GM21515 (cell line): ENCODE measurements around the gene SF3A1.
"Not testable (repeated sequence)": the region's sequence is repeated elsewhere in the genome, so short reads cannot be mapped to it uniquely, and the experiment has no call there.

Experiments used
- ATAC-seq: cut with Tn5 transposase; IDR thresholded peaks from one replicate; pipeline ENCODE4 v1.9.1; 2021; ENCODE audit not compliant: unreplicated experiment

SF3A1 gene

DNA sequence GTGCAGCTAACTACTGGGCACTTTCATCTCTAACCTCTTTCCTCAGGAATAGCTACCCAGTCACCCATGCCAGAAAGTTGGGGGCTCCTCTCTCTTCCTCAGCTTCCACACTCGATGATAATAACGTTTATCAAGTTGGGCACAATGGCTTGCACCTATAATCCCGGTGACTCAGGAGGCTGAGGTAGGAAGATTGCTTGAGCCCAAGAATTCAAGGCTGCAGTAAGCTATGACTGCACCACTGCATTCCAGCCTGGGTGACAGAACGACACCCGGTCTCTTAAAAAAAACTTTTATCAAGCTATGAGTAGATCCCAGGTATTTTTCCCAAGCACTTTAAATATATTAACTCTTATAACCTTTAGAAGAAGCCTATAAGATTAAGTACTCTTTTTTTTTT is 2.0 kb downstream of the SF3A1 start:
- ATAC-seq = no peak

DNA sequence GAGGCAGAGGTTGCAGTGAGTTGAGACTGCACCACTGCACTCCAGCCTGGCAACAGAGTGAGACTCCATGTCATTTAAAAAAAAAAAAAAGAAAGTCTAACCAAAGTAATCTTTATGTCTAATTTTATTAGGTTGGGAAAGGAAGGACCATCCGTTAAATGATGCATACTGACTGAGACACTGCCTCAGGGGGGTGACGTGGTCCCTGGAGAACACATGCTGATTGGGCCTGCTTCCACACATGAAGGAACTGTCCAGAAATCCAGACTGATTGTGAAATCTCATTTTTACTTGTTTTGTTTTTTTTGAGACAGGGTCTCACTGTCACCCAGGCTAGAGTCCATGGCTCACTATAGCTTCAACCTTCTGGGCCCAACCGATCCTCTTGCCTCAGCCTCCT is 5.5 kb downstream of the SF3A1 start:
- ATAC-seq = no peak

DNA sequence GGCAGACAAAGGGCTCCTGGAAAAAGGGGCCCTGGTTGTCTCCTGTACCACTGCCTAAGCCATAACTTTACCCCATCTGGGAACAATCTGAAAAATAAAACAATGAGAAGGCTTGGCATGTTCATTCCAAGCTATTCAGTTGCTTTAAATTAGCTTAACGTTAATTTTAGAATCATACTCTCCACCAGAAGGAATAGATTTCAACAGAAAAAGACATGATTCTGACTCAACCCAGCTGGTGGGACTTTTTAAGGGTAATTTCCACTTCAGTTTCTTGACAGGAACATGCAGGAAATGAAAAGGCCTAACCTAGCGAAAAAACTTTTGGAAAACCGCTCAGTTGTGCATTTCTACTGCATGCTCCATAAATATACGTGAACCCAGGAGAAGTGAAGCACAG is 7.9 kb downstream of the SF3A1 start:
- no peak for ATAC-seq

DNA sequence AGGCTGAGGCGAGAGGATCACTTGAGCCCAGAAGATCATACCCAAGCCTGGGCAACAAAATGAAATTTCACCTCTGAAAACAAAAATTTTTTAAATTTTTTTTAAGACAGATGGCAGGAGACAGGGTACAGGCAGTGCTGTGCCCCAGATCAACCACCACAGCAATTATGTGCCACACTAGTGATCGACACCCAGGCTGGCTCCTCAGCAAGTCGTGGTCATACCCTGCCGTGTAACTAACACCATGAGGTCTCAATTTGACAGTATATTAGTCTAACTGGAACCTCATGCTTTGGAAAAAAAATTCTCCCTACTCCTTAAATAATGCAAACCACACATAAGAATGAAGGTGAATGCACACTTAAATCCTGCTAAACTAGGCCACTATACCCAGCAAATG is 8.3 kb downstream of the SF3A1 start:
- no peak for ATAC-seq

DNA sequence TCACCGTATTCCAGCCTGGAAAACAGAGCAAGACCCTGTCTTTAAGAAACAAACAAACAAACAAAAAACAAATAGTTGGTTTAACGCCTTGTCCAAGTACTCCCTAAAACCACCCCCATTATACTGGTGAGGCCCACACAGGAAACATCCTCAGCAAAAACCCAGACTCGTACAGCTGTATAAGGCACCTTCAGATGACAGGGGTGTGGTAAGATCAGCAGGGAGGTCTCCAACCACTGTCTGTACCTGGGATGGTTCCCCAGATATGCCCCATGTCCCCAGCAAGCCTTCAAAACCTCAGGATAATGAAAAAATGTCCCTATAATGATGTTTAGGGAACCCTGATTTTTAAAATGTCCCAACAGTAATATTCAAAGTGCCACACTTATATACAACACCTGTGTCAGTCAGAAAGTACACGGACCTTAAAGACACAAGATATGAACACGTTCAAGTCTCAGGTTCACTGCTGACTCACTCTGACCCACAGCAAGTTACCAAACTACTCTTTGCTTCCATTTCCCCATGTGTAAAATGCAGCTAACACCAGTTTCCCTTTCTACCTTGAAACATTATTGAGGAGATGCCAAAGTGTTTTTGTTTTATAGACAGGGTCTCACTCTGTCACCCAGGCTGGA is 9.3 kb downstream of the SF3A1 start:
- no peak for ATAC-seq

DNA sequence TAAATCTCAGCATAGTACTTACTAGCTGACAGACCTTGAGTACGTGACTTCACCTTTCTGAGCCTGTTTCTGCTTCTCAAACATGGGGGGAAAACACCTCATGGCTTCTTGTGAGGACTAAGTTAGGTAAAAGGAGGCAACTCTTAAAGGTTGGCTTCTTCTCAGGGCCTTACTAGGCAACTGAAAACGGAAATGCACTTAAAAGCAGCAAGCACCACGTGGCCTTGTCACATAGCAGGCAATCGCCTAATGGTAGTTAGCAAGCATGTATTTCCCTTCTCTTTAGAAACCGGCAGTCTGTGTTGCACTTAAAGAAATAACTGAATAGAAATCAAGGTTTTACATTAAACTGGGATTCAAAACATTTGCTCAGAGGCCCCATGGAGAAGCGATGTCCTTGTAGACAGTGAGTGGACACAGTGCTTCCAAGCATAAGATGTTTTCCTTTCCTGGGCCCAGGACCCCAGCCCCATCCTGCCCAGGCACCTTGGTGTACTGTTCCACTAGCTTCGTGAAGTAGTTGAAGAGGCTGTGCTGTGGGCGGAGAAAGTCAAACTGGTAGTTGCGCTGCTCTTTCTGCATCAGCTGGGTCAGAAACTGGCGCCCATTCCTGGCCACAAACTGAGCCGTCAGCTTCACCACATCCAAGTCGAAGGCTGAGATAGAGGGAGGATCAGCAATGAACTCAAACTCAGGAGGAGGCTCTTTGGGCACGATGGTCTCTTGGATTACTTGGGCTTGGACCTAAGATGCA is 12.1 kb downstream of the SF3A1 start:
- no peak for ATAC-seq

DNA sequence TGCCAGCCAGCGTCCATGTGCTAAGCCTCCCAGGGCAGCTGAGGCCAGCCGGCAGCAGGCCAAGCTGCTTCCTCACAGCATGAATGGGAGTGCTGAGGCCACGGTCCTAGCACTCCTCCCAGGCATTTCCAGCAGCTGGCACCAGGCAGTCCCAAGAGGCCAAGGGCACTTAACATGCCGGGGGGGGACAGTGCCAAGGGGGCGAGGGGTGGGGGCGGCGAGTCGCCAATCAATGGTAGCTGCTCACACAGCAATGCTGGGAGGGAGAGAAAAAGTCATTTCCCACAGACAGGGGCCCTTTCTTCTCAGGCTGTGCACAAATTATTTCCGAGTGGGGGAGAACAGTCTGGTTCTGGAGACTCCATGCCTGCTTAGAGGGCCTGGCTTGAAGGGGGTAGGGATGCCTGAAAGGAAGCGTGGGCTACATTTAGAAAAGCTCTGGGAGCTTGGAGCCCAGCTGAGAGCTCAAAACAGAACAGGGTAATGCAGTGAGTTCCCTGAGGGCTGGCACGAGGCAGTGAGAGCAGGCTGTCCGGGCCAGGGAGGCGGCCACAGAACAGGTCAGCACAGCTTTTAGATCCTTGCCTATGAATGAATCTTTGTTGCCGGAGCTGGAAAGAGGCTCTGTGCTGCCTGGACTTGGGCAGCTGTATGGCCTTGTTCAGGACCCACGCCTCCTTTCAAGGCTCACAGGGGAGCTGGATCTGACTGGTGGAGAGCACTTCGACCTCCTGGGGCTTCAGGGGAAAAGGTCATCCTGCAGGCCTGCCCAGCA is 15.6 kb downstream of the SF3A1 start:
- no peak for ATAC-seq

DNA sequence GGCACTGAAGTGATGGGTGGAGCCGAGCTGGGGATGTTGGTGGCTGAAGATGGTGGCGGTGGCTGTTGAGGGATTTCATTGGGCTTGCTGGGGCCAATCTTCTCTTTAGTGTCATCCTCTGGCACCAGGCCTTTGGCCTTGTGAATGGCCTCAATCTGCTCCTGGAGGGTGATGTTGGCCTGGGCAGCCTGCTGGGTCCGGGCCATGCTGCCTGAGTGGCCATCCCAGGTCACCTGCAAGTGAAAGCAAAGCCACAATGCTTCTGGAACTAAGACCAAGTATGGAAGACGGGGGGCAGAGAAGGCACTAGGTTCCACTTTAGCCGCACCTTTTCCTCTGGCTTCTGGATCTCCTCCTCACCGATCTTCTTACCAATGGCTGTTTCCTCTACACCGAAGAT is 17.9 kb downstream of the SF3A1 start:
- ATAC-seq = no peak

DNA sequence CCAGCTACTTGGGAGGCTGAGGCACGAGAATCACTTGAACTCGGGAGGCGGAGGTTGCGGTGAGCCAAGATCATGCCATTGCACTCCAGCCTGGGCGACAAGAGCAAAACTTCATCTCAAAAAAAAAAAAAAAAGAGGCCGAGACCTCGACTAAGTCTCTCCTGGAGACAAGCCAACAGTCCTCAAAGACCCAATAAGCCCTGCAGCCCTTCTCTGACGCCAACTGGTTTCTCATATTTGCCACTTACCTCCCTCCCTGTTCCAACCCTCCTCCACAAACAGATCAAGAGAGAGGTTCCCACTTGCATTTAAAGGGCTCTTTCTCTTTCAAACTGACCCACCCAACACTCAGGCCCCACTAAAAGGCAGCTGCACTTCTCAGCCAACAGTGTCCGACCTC is 18.4 kb downstream of the SF3A1 start:
- ATAC-seq = not testable (repeated sequence)

DNA sequence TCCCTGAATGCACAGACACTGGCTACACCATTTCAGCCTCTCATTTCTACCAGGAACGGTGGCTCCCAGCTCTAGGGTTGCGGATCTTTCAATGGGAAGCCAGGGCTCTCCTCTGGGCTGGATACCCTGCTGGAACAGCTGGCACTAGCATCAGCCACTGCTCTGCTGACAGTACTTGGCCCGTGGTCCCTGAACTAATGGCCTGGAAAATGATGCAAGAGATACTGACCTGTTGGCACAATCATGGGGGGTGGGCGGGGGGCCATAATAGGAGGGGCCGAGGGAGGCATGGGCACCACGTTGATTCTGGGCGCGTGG is 19.3 kb downstream of the SF3A1 start:
- no peak for ATAC-seq

DNA sequence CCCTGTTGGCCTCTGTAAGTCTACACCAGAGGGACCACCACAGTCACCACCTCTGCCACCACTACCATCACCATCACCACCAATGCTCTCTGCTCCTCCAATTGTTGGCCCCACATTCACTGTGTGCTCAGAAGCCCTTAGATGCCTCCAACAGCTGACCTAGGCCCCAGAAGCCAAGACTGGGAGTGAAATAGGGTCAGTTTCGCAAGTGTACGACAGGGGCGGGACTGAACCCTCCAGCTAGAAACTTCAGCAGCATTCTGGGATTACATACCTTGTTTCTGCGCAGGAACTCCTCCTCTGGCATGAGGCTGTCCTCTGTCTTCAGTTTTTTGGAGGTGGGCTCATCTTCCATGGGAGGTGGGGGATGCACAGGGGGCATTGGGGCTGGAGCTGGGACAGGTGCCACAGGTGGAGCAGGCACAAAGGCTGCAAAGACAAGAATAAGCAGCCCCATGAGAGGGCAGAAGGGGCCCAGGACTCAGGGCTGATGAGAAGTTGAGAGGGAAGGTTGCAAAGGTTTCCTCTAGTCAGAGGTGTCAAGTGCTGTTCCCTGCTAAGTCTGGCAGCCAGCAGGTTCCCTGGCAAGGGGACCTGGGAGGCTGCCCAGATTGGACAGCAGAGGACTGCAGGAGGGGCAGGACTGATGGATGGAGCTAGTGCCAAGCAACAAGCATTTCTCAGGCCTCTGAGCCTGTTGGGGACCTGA is 19.8 kb downstream of the SF3A1 start:
- ATAC-seq = no peak

DNA sequence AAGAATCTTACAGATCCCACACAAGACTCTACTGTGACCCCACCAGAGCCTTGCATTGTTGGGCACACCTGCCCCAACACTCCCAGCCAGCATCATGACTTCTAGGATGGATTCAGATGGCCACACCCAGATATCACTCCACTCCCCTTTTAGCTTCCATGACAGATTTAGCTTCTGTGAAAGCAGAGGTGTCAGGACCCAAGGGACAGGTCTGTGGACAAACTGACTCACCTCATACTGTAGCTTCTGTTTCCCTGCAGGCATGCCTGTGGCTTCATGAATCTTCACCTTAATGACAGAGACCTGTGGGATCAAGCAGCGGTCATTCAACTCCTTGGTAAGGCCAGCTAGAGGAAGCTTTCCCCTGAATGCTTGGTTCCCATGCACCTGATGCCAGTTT is 21.5 kb downstream of the SF3A1 start:
- ATAC-seq = no peak

DNA sequence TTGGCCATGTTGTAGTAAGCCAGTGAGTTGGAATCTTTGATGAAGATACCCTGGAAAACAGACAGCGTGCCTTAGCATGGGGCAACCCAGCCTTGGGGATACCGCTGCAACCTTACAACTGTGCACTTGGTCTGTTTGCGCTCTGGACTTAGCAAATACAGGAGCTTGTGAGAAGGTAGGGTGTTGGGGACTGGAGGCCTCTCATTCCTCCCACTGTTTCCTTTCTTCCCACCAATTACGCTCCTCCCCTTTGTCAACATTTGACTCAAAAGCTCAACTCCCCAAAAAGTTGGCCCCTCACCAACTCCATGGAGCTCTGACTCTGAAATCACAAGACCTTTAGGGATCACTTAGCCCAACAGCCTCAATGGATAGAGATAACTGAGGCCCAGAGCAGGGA is 22.0 kb downstream of the SF3A1 start:
- ATAC-seq = no peak

DNA sequence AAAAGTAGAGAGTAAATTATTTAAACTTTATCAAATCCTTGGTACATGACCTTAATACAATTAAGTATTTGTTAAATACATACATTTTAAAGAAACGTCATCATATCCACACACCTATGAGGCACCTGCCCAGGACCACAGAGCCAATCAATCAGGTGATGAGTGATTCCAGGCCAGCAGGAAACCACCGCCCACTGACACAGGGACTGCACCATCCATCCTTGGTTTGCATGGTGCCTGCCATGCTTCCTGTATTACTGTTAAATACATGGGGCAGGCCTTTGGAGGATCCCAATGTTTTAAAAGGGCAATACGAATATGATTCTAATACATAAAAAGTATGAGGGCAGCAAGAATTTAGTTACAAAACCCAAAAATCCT is 23.0 kb downstream of the SF3A1 start:
- ATAC-seq = no peak

DNA sequence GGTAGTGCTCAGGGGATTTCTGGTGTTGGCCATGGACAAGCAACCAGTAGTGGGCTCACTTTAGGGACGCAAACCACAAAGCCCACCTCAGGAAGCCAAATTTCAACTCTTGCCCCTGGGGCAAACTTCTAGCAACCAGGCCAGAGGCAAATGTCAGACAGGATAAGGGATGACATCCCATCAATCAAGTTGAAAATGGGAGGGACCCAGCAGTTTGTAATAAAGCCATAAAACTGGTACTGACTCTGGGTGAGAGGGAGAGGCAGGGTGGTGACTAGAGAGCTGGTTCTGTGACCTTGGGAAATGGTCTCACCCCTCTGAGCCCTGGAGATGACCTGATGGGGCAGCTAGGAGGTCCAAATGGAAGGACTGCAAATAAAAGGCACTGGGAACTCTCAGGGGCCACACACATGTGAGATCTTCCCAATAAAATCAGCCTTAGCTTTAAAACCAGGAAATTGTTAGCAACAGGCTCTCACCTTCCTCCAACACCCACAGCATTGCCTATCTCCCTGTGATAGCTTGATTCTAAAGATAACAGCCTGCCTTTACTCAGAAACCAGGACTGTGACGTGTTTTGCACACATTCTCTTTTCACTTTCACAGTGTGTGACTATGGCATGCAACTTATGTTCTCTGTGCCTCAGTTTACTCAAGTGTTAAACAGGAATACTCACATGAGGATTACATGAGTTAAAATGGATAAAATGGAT is 23.5 kb downstream of the SF3A1 start:
- ATAC-seq = no peak

DNA sequence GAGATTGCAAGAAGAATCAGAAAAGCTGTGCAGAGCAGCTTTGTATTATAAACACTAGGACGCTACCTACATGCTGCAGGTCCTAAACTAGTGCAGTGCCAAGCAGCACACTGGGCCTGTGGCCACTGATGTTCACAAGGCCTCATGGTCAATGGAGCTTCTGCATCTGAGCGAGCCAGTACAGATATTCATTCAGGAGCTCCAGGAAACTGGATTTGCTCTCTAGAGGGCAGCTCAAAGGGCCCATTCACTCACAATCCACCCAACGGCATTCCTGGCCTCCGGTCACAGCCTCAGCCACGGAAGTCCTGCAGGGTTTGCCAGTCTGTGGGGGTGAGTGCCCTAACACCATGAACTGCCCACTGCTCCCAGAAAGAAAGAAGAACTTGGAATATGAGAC is 24.1 kb downstream of the SF3A1 start:
- ATAC-seq = no peak

DNA sequence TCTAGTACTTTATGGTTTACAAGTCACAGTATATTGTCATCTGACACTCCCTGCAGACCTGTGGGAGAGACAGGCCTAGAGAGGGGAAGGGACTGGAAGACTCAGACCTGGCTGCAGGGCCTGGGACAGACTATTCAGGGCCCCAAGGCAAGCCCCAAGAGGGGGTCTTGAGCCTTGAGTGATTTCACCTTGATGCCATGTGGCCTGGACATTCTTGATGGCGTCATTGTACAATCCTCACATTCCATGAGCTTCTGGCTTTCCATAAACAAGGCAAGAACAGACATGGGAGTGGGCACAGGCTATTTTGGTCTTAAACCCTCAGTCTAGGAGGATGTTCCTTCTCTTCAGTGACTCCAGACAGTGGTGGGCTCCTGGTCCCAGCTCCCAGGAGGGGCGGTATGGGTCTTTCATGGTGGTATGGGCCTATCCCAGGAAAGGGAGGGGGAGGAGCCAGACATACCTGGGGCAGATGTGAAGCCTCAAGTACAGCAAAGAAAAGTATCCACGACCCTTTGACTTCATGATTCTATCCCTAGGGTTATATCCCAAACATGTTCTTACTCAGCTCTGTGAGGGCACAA is 28.1 kb downstream of the SF3A1 start:
- no peak for ATAC-seq

DNA sequence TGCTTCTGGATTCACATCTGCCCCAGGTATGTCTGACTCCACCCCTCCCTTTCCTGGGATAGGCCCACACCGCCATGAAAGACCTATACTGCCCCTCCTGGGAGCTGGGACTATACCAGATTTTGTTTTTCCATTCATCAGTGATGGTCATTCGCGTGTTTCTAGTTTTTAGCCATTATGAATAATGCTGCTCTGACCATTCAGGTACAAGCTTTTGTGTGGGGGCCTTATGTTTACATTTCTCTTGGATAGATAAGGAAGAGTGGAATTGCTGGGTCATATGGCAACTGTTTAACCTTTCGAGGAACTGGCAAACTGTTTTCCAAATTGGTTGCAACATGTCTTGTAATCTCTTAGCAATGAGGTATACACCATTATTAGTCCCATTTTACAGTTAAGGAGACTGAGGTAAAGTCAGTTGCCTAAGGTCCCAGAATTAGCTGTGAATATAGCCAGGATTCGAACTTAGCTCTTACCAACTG is 28.8 kb downstream of the SF3A1 start:
- no peak for ATAC-seq

DNA sequence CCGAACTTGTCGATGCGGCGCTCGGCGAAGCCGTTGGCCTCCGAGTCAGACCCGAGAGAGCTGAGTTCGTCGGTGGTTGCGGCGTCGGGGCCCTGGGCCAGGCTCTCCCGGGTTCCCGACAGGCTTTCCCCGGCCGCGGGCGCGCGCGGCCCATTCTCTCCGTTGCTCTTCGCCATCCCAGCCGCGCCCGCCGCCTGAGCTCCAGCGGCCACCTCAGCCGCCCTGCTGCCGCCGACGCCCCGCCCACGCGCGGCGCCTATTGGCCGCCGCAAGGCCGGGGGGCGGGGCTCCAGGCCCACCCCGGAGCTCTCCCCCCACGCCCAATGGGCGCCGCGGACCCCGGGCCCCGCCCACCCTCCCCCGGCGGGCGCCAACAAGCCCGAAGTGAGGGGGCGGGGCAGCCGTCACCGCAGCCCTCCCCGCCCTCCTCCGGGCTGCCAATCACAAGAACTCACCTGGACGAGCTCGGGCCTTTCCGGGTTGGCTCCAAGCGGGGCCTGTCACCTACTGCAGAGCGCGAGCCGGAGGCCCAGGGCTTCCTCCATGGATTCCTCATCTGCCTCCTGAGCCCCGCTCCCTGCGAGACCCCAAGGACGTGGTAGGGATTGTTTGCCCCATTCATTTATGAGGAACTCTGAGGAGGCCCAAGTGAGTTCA is 29.9 kb downstream of the SF3A1 start, which contains the start of gene TBC1D10A:
Gene TBC1D10A (minus strand): TSS at position 236 of the 657 bp plus-strand sequence. CDS start 60 bp downstream, at position 176.
- ATAC-seq = peak; percentile 86

DNA sequence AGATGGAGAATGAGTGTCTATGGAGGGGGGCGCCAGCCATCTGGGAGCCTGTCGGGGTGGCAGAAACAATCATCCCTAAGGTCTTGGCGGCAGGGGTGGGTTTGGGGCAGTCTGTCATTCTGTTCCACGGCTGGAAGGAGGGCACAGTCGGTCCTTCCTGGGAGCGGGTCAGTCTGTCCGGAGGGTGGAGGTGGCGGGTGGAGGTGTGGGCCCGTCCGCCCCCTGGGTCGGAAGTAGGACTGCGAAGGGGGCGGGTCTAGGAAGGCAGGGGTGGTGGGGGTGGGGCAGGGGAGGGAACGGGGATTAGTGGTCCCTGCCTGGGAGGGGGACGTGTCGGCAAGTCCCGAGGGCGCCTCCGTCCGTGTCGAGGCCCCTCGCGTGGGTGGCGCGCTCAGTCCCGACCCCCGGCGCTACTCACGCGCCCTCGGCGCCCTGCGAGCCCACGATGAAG is 30.4 kb downstream of the SF3A1 start:
- ATAC-seq = peak; percentile 26
